Uterus (tissue), 2 donors: Measurements from ENCODE around the gene CHRNA4.

Experiments
- CTCF ChIP-seq, 4 experiments: fragments of 200-600 bp in 2 of 4; fragments of 450-650 bp in 2 of 4; sonication (generic) in 2 of 4; IDR thresholded peaks; one replicate each; pipeline ENCODE4 v1.5.1; 2016 to 2019; ENCODE audit warnings: antibody characterized with exemption in 4 of 4, mild to moderate bottlenecking in 2 of 4, moderate library complexity in 1 of 4
- POLR2A ChIP-seq, 2 donors: fragments of 450-650 bp; IDR thresholded peaks; one replicate each; pipeline ENCODE4 v1.6.1; 2016; ENCODE audit warnings: antibody characterized with exemption in 2 of 2, mild to moderate bottlenecking in 1 of 2, moderate library complexity in 1 of 2

- no peak for TF ChIP-seq CTCF (IDR thresholded peaks at IDR 0.05)
- no peak for TF ChIP-seq POLR2A (IDR thresholded peaks at IDR 0.05)
These were observed 63.2 kb downstream of the CHRNA4 start for GRCh38 chr20:63297796-63298572.
